ENCODE data around the gene C22orf15. TPM values are rescaled to one million over a fixed set of nuclear protein-coding genes. Genes with fewer than 3 reads are reported as not detected.

The C22orf15 gene
- total RNA-seq, 1 donor from 2014 or later, result not detected

DNA sequence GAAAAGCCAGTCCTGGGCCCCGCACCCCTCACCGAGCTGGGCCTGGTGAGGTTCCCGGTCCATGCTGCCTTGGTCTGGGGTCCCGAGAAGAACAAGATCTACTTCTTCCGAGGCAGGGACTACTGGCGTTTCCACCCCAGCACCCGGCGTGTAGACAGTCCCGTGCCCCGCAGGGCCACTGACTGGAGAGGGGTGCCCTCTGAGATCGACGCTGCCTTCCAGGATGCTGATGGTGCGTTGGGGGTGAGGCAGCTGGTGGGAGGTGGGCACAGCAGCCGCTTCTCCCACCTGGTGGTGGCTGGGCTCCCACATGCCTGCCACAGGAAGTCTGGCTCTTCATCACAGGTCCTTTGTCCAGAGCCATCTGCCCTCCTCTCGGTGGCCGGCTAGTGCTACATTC is 19.5 kb downstream of the C22orf15 start:
- DNase-seq, result no peak
- H3K27ac ChIP-seq (replicated peaks), result no peak overlapping the region
- H3K4me1 ChIP-seq, result peaks cover 30% of the 10 kb centered on the region
- peaks cover 7% of the 10 kb centered on the region for H3K36me3 ChIP-seq
- H3K9me3 ChIP-seq (replicated peaks), result no peaks in the 10 kb centered on the region
- TF ChIP-seq, protein P1, sequence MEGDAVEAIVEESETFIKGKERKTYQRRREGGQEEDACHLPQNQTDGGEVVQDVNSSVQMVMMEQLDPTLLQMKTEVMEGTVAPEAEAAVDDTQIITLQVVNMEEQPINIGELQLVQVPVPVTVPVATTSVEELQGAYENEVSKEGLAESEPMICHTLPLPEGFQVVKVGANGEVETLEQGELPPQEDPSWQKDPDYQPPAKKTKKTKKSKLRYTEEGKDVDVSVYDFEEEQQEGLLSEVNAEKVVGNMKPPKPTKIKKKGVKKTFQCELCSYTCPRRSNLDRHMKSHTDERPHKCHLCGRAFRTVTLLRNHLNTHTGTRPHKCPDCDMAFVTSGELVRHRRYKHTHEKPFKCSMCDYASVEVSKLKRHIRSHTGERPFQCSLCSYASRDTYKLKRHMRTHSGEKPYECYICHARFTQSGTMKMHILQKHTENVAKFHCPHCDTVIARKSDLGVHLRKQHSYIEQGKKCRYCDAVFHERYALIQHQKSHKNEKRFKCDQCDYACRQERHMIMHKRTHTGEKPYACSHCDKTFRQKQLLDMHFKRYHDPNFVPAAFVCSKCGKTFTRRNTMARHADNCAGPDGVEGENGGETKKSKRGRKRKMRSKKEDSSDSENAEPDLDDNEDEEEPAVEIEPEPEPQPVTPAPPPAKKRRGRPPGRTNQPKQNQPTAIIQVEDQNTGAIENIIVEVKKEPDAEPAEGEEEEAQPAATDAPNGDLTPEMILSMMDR (IDR thresholded peaks at IDR 0.05; ENCODE audit: borderline replicate concordance), result no peak
- no peaks in the 10 kb centered on the region for H3K27me3 ChIP-seq (ENCODE audit: low read depth)
- H3K4me3 ChIP-seq, result no peak overlapping the region
- intact Hi-C loops (cut with micrococcal nuclease), result no loop called here

DNA sequence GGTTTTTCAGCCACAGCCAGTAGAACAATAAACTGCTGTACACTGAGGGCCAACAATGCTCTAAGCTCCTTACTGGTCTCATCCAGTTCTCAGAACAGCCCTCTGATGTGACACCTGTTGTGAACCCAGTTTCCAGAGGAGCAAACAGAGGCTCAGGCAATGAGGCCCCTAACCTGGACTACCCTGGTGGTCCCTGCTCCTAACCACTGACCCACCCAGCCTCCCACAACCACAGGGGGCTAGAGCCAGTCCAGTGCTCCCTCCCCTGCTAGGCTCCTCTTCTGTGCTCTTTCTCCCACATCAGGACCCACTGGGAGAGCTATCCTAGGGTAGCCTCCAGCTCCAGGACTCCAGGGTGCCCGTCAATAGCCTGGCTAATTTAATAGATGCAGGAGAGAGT is 19.9 kb downstream of the C22orf15 start:
- intact Hi-C loops (cut with micrococcal nuclease), result no loop called here
- H3K27ac ChIP-seq (replicated peaks), result no peak overlapping the region
- no peak overlapping the region for H3K4me3 ChIP-seq
- TF ChIP-seq, protein P1 (IDR thresholded peaks at IDR 0.05; ENCODE audit: borderline replicate concordance), result no peak
- no peak for DNase-seq
- H3K4me1 ChIP-seq, result peaks cover 30% of the 10 kb centered on the region
- H3K27me3 ChIP-seq (ENCODE audit: low read depth), result no peaks in the 10 kb centered on the region
- peaks cover 7% of the 10 kb centered on the region for H3K36me3 ChIP-seq
- H3K9me3 ChIP-seq (replicated peaks), result no peaks in the 10 kb centered on the region

DNA sequence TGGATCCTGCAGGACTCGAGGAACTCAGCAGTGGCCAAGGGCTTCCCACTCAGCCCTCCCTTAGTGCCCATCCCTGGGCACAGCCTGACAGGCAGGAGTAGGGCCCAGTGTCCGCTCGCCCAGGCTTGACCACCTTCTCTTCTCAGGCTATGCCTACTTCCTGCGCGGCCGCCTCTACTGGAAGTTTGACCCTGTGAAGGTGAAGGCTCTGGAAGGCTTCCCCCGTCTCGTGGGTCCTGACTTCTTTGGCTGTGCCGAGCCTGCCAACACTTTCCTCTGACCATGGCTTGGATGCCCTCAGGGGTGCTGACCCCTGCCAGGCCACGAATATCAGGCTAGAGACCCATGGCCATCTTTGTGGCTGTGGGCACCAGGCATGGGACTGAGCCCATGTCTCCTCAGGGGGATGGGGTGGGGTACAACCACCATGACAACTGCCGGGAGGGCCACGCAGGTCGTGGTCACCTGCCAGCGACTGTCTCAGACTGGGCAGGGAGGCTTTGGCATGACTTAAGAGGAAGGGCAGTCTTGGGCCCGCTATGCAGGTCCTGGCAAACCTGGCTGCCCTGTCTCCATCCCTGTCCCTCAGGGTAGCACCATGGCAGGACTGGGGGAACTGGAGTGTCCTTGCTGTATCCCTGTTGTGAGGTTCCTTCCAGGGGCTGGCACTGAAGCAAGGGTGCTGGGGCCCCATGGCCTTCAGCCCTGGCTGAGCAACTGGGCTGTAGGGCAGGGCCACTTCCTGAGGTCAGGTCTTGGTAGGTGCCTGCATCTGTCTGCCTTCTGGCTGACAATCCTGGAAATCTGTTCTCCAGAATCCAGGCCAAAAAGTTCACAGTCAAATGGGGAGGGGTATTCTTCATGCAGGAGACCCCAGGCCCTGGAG is 20.7 kb downstream of the C22orf15 start:
- DNase-seq, result no peak
- Histone ChIP-seq H3K4me1 (peaks cover 30% of the 10 kb centered on the region), H3K27me3 (ENCODE audit: low read depth) (no peaks in the 10 kb centered on the region), H3K9me3 (replicated peaks) (no peaks in the 10 kb centered on the region), H3K36me3 (peaks cover 7% of the 10 kb centered on the region), H3K4me3 (no peak overlapping the region), H3K27ac (replicated peaks) (no peak overlapping the region)
- intact Hi-C loops (cut with micrococcal nuclease), result no loop called here
- TF ChIP-seq, protein P1 (IDR thresholded peaks at IDR 0.05; ENCODE audit: borderline replicate concordance), result no peak

DNA sequence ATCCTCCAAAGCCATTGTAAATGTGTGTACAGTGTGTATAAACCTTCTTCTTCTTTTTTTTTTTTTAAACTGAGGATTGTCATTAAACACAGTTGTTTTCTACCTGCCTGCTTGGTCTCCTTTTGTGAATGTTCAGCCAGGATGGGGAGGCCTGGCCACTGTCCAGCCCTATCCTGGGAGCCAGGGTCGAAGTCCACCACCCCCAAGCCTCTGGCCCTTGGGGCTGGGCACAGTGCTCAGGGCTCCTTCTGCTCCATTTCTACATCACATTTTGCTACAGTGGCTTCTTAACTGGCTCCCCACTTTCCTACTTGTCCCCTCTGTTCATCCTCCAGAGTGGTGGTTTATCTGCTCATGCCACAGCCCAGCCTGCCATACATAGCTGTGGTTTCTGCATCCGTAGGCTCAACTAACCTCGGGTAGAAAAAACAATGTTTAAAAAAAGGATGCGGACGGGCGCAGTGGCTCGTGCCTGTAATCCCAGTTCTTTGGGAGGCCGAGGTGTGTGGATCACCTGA is 21.5 kb downstream of the C22orf15 start:
- Histone ChIP-seq H3K36me3 (peaks cover 4% of the 10 kb centered on the region), H3K27me3 (ENCODE audit: low read depth) (no peaks in the 10 kb centered on the region), H3K9me3 (replicated peaks) (no peaks in the 10 kb centered on the region), H3K4me3 (no peak overlapping the region), H3K27ac (replicated peaks) (no peak overlapping the region), H3K4me1 (peaks cover 37% of the 10 kb centered on the region)
- TF ChIP-seq, protein P1 (IDR thresholded peaks at IDR 0.05; ENCODE audit: borderline replicate concordance), result no peak
- intact Hi-C loops (cut with micrococcal nuclease), result no loop called here
- no peak for DNase-seq

DNA sequence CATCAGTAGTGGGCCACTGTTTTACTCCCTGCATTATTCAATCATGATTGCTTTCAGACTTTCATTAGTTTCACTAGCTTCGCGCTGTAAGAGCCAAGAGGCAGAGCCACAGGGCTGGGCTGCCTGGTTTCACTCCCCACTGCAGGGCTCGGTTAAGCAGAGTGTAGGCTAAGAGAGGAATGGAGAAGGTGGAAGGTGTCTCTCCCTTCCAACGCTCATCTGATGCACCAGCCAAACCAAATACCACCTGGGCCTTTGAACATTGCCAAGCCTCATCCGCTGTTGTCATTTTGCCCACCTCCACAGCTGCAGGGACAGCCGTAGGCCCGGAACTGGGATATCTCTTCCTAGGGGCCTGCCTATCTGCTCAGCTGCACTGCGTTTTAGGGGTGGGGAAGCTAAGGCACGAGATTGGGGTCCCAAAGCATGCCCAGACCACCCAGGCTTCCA is 23.5 kb downstream of the C22orf15 start:
- Histone ChIP-seq H3K4me3 (peak overlapping the region; percentile 95), H3K27me3 (ENCODE audit: low read depth) (no peaks in the 10 kb centered on the region)
- intact Hi-C loops (cut with micrococcal nuclease), result no loop called here

More for the DNA sequence above, 23.5 kb downstream of the C22orf15 start:
- Histone ChIP-seq H3K36me3 (no peaks in the 10 kb centered on the region), H3K4me1 (peaks cover 57% of the 10 kb centered on the region), H3K27ac (replicated peaks) (peak overlapping the region; percentile 100), H3K9me3 (replicated peaks) (no peaks in the 10 kb centered on the region)
- TF ChIP-seq, protein P1 (IDR thresholded peaks at IDR 0.05; ENCODE audit: borderline replicate concordance), result no peak
- no peak for DNase-seq

All from left ventricle myocardium inferior (tissue), 1 donor.